OCI-LY7 (cell line): Measurements from ENCODE around the gene SYNPO2. TPM values are rescaled to one million over a fixed set of nuclear protein-coding genes. Genes with fewer than 3 reads are reported as not detected.
"Not testable (repeated sequence)": the region's sequence is repeated elsewhere in the genome, so short reads cannot be mapped to it uniquely, and the experiment has no call there.

Experiments used
- BruUV-seq: library from RNA; stranded (reverse); fragments of 400-500 nt; replicated peaks from 2 replicates; lab custom pipeline; 2021; lab: Mats Ljungman, UMichigan
- CTCF ChIA-PET: fragments of 300-600 bp; sonication (Branson Sonifier 250); formaldehyde crosslinking; loops from one replicate; lab custom pipeline; 2022; ENCODE audit warnings: antibody characterized with exemption; ENCODE audit not compliant: unreplicated experiment; lab: Charles Lee
- POLR2A ChIA-PET: fragments of 300-600 bp; sonication (Branson Sonifier 250); formaldehyde crosslinking; loops from one replicate; lab custom pipeline; 2022; ENCODE audit warnings: antibody characterized with exemption; lab: Charles Lee
- DNase-seq: peaks from one replicate; pipeline ENCODE4 v3.0.0-alpha.2; 2015; ENCODE audit warnings: low spot score
- H2AFZ ChIP-seq: fragments of 200-600 bp; sonication (generic), shearing (Covaris generic); 2 replicates; pipeline ENCODE4 v1.6.1; 2014; ENCODE audit warnings: mild to moderate bottlenecking, antibody characterized with exemption, low read length, moderate library complexity
- H3K27ac ChIP-seq: fragments of 200-600 bp; sonication (generic); 2 replicates; pipeline ENCODE4 v1.5.1; 2014; ENCODE audit warnings: mixed run types, low read depth, mild to moderate bottlenecking, moderate library complexity, low read length, inconsistent platforms; ENCODE audit not compliant: poor library complexity, severe bottlenecking
- H3K36me3 ChIP-seq: fragments of 200-600 bp; sonication (generic); 2 replicates; pipeline ENCODE4 v1.6.1; 2014; ENCODE audit warnings: mild to moderate bottlenecking, antibody characterized with exemption, low read length, moderate library complexity, mixed read lengths; ENCODE audit not compliant: insufficient read depth
- H3K4me1 ChIP-seq: fragments of 200-600 bp; sonication (generic); 2 replicates; pipeline ENCODE4 v1.5.1; 2014; ENCODE audit warnings: mild to moderate bottlenecking, low read length; ENCODE audit not compliant: insufficient read depth, poor library complexity, severe bottlenecking
- H3K4me2 ChIP-seq: fragments of 200-600 bp; sonication (generic); 2 replicates; pipeline ENCODE4 v1.6.1; 2014; ENCODE audit warnings: mild to moderate bottlenecking, low read length
- H3K4me3 ChIP-seq: fragments of 200-600 bp; sonication (generic); 2 replicates; pipeline ENCODE4 v1.5.1; 2014; ENCODE audit warnings: mild to moderate bottlenecking, low read depth, low read length; ENCODE audit not compliant: poor library complexity, severe bottlenecking
- H3K79me2 ChIP-seq: fragments of 200-600 bp; sonication (generic); 2 replicates; pipeline ENCODE4 v1.6.1; 2016; ENCODE audit warnings: low read depth, mild to moderate bottlenecking, low read length, moderate library complexity, mixed read lengths; ENCODE audit not compliant: insufficient read depth
- H3K9me2 ChIP-seq: fragments of 200-600 bp; sonication (generic); 2 replicates; pipeline ENCODE4 v1.6.1; 2016; ENCODE audit warnings: mild to moderate bottlenecking, low read length, mixed read lengths; ENCODE audit not compliant: insufficient read depth
- H3K9me3 ChIP-seq: fragments of 200-600 bp; sonication (generic); 2 replicates; pipeline ENCODE4 v1.6.1; 2014; ENCODE audit warnings: mild to moderate bottlenecking, mixed run types, low read length, mixed read lengths
- H4K20me1 ChIP-seq: fragments of 200-600 bp; sonication (generic); 2 replicates; pipeline ENCODE4 v1.6.1; 2014; ENCODE audit warnings: mild to moderate bottlenecking, antibody characterized with exemption, low read length, moderate library complexity, mixed read lengths; ENCODE audit not compliant: insufficient read depth
- CTCF ChIP-seq: fragments of 200-600 bp; sonication (generic); conservative IDR thresholded peaks from 2 replicates; pipeline ENCODE4 v1.5.1; 2014; ENCODE audit warnings: mild to moderate bottlenecking, antibody characterized with exemption, low read length, moderate library complexity, mixed read lengths
- EZH2phosphoT487 ChIP-seq: fragments of 200-600 bp; sonication (generic); IDR thresholded peaks from 2 replicates; pipeline ENCODE4 v1.6.1; 2018; ENCODE audit warnings: low read depth, borderline replicate concordance, mild to moderate bottlenecking, mixed run types, antibody characterized with exemption, low read length, moderate library complexity, mixed read lengths
- intact Hi-C: fragments of 100-400 bp; cut with micrococcal nuclease; formaldehyde crosslinking; loops from one replicate; pipeline ENCODE4 v1.10.0; 2022; ENCODE audit not compliant: unreplicated experiment
- total RNA-seq, 2 experiments: library from RNA; depleted of rRNA in 1 of 2; stranded (reverse); fragments of >200 nt in 1 of 2; shearing (Covaris generic) in 1 of 2; gene quantifications; 2 replicates each; pipeline ENCODE4 v1.2.3, GENCODE V29; 2014 to 2022

Gene SYNPO2
- total RNA-seq, 2 experiments from 2014 or later, result 0.11 to 0.19 TPM

DNA sequence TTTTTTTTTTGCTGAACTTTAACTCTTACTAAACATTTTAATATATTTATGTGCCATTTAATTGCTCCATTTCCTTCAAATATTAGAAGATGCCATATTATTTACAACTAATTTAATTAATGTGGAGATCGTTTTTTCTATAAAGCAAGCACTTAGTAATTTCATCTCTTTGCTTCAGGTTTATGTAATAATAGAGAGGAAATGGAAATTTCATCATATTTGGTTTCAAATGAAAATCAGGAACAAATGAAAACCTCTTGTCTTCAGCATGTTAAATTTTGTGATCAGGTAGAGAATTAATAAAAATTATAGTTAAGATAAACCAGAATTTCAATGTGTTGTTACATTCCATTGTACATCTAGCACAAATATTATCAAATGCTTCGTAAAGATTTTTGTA, 120.1 kb downstream of the SYNPO2 start:
- CTCF ChIA-PET, result no interaction called here
- H3K4me1 ChIP-seq, result no peaks in the 10 kb centered on the region
- DNase-seq, result no peak
- no peaks in the 10 kb centered on the region for H3K9me2 ChIP-seq
- TF ChIP-seq EZH2phosphoT487 (no peak), CTCF (no peak)
- no peak overlapping the region for H2AFZ ChIP-seq
- no peak overlapping the region for H3K4me3 ChIP-seq
- H4K20me1 ChIP-seq, result no peaks in the 10 kb centered on the region
- intact Hi-C loops, result no loop called here
- H3K9me3 ChIP-seq, result no peaks in the 10 kb centered on the region
- H3K36me3 ChIP-seq, result no peaks in the 10 kb centered on the region
- H3K27ac ChIP-seq, result no peak overlapping the region
- BruUV-seq, result no TSS peak
- H3K79me2 ChIP-seq, result no peaks in the 10 kb centered on the region
- POLR2A ChIA-PET, result interaction anchor here (1.0 kb wide), 1 partner anchor 21 kb away, joined by 3 read pairs; no protein-coding TSS in a partner anchor
- no peak overlapping the region for H3K4me2 ChIP-seq

GRCh38 chr4:119010221-119010620, 121.6 kb downstream of the SYNPO2 start:
- CTCF ChIA-PET, DNase-seq, H3K4me2 ChIP-seq, H3K9me3 ChIP-seq, H3K79me2 ChIP-seq, H2AFZ ChIP-seq, H3K36me3 ChIP-seq, H4K20me1 ChIP-seq, intact Hi-C loops, H3K4me1 ChIP-seq, POLR2A ChIA-PET, H3K9me2 ChIP-seq, H3K4me3 ChIP-seq, H3K27ac ChIP-seq, BruUV-seq: not testable (repeated sequence)

DNA sequence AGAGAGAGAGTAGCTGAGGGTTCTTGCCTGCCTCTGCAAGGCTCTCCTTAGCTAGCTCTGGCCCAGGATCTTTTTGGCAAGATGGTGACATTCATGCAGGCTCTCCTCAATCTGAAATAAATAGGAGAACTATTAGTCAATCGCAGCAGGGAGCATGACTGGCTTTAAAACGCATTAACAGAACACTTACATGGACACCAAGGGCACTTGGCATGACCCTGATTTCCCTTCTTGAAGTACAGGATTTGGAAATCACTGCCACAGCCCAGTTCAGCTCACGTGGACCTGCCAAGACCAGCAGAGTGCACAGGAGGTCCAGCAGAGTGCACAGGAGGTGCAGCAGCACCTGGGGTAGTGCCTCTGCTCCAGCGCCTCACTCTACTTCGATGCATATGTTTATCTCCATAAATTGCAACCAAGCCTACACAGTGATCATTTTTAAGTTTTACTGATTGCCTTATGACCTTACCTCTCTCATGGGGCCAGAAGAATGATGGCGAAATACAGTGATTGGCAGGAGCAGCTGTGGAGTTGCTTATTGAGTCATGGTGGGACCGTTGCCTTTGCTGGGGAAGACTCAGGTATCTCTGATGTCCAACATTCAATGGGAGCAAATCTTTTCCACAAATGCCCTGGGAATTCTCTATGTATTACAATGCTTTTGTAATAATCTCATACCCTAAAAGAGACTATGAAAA, 122.4 kb downstream of the SYNPO2 start:
- H3K4me2 ChIP-seq, result no peak overlapping the region
- TF ChIP-seq EZH2phosphoT487, result no peak
- no peak for TF ChIP-seq CTCF
- ChIA-PET POLR2A (interaction anchor here (0.6 to 0.7 kb wide), 3 partner anchors 23 to 500 kb away, joined by 3 to 7 read pairs (median 4); no protein-coding TSS in a partner anchor), CTCF (no interaction called here)
- H3K4me1 ChIP-seq, result no peaks in the 10 kb centered on the region
- intact Hi-C loops, result no loop called here
- no peak overlapping the region for H3K4me3 ChIP-seq
- BruUV-seq, result no TSS peak
- H3K27ac ChIP-seq, result no peak overlapping the region
- no peaks in the 10 kb centered on the region for H3K9me2 ChIP-seq
- no peak for DNase-seq
- no peak overlapping the region for H2AFZ ChIP-seq
- H3K36me3 ChIP-seq, result no peaks in the 10 kb centered on the region
- H4K20me1 ChIP-seq, result no peaks in the 10 kb centered on the region
- H3K9me3 ChIP-seq, result no peaks in the 10 kb centered on the region
- no peaks in the 10 kb centered on the region for H3K79me2 ChIP-seq
